Liver (tissue), 9 donors: ENCODE results near the gene DYSF. TPM values are rescaled to one million over a fixed set of nuclear protein-coding genes. Genes with fewer than 3 reads are reported as not detected.

Experiments used
- DNase-seq: peaks from one replicate; pipeline ENCODE4 v3.0.0-alpha.2; 2017; ENCODE audit warnings: low spot score
- H3K27ac ChIP-seq, 2 donors: one replicate each; pipeline ENCODE4 v1.7.0; 2013; ENCODE audit warnings: inconsistent platforms in 2 of 2, low read length in 2 of 2, control low read depth in 1 of 2, low read depth in 1 of 2, mild to moderate bottlenecking in 1 of 2
- H3K27me3 ChIP-seq, 4 donors: one replicate each; pipeline versions ENCODE4 v1.6.1 to v1.7.0; 2013; ENCODE audit warnings: low read length in 3 of 4, inconsistent platforms in 1 of 4, mild to moderate bottlenecking in 1 of 4, moderate library complexity in 1 of 4; ENCODE audit not compliant: control insufficient read depth in 4 of 4, insufficient read depth in 4 of 4
- H3K36me3 ChIP-seq, 4 donors: one replicate each; pipeline versions ENCODE4 v1.6.1 to v1.7.0; 2013; ENCODE audit warnings: low read length in 3 of 4, mild to moderate bottlenecking in 3 of 4, low read depth in 1 of 4, moderate library complexity in 1 of 4; ENCODE audit not compliant: control insufficient read depth in 4 of 4, insufficient read depth in 3 of 4
- H3K4me1 ChIP-seq, 4 donors: one replicate each; pipeline versions ENCODE4 v1.6.1 to v1.7.0; 2013; ENCODE audit warnings: low read length in 3 of 4, mild to moderate bottlenecking in 3 of 4, moderate library complexity in 1 of 4; ENCODE audit not compliant: control insufficient read depth in 4 of 4, insufficient read depth in 4 of 4
- H3K4me3 ChIP-seq, 3 donors: one replicate each; pipeline versions ENCODE4 v1.6.1 to v1.7.0; 2013; ENCODE audit warnings: low read length in 3 of 3, control low read depth in 1 of 3, low read depth in 1 of 3, mild to moderate bottlenecking in 1 of 3
- H3K9ac ChIP-seq, 2 donors: one replicate each; pipeline ENCODE4 v1.7.0; 2013; ENCODE audit warnings: low read length in 2 of 2, mild to moderate bottlenecking in 2 of 2, moderate library complexity in 2 of 2, control low read depth in 1 of 2, low read depth in 1 of 2
- H3K9me3 ChIP-seq, 4 donors: one replicate each; pipeline versions ENCODE4 v1.6.1 to v1.7.0; 2013; ENCODE audit warnings: low read length in 3 of 4; ENCODE audit not compliant: control insufficient read depth in 4 of 4
- EGR1 ChIP-seq, 2 donors: IDR thresholded peaks; 2 replicates each; pipeline ENCODE4 v1.6.1; 2016 to 2018; ENCODE audit warnings: antibody characterized with exemption in 2 of 2, low read depth in 2 of 2
- FOXA1 ChIP-seq: IDR thresholded peaks from 2 replicates; pipeline ENCODE4 v1.6.1; 2016; ENCODE audit warnings: antibody characterized with exemption
- FOXA2 ChIP-seq: IDR thresholded peaks from 2 replicates; pipeline ENCODE4 v1.6.1; 2016; ENCODE audit warnings: antibody characterized with exemption
- GABPA ChIP-seq, 2 donors: IDR thresholded peaks in 1 of 2; conservative IDR thresholded peaks in 1 of 2; 2 replicates each; pipeline ENCODE4 v1.6.1; 2016; ENCODE audit warnings: antibody characterized with exemption in 2 of 2, mild to moderate bottlenecking in 1 of 2, moderate library complexity in 1 of 2
- HNF4A ChIP-seq, 2 donors: conservative IDR thresholded peaks; 2 replicates each; pipeline ENCODE4 v1.6.1; 2016; ENCODE audit warnings: antibody characterized with exemption in 2 of 2, mild to moderate bottlenecking in 2 of 2
- HNF4G ChIP-seq: IDR thresholded peaks from 2 replicates; pipeline ENCODE4 v1.6.1; 2016; ENCODE audit warnings: antibody characterized with exemption
- JUND ChIP-seq, 2 donors: IDR thresholded peaks; 2 replicates each; pipeline ENCODE4 v1.6.1; 2016; ENCODE audit warnings: antibody characterized with exemption in 2 of 2
- NR2F2 ChIP-seq: IDR thresholded peaks from 2 replicates; pipeline ENCODE4 v1.6.1; 2016; ENCODE audit warnings: antibody characterized with exemption
- RAD21 ChIP-seq, 2 donors: IDR thresholded peaks; 2 replicates each; pipeline ENCODE4 v1.6.1; 2016; ENCODE audit warnings: antibody characterized with exemption in 2 of 2, mild to moderate bottlenecking in 2 of 2
- RXRA ChIP-seq, 2 donors: IDR thresholded peaks; 2 replicates each; pipeline ENCODE4 v1.6.1; 2017 to 2018; ENCODE audit warnings: antibody characterized with exemption in 2 of 2, mild to moderate bottlenecking in 1 of 2
- SP1 ChIP-seq: IDR thresholded peaks from 2 replicates; pipeline ENCODE4 v1.6.1; 2018; ENCODE audit warnings: antibody characterized with exemption, mild to moderate bottlenecking
- TAF1 ChIP-seq: conservative IDR thresholded peaks from 2 replicates; pipeline ENCODE4 v1.6.1; 2016; ENCODE audit warnings: antibody characterized with exemption, mild to moderate bottlenecking
- YY1 ChIP-seq: IDR thresholded peaks from 2 replicates; pipeline ENCODE4 v1.6.1; 2016; ENCODE audit warnings: antibody characterized with exemption, mild to moderate bottlenecking
- WGBS: extraction: QIAGEN DNeasy Blood & Tissue Kit; methylation state at CpG from one replicate; pipeline ENCODE4 v1.1.7; 2013; 5-methylcytosine and 5-hydroxymethylcytosine counted together
- polyA plus RNA-seq, 2 donors: library from polyadenylated mRNA; stranded (reverse) in 1 of 2; unstranded in 1 of 2; fragments of 200-250 nt in 1 of 2; fragments of >200 nt in 1 of 2; fragmentation: Nextera tagmentation in 1 of 2; extraction: Ambion mirVana in 1 of 2; gene quantifications; one replicate each; pipeline versions ENCODE4 v1.2.1 to v1.2.3, GENCODE V29; 2013 to 2015
- total RNA-seq, 2 donors: library from RNA; depleted of rRNA; stranded (reverse); fragments of >200 nt; gene quantifications; one replicate each; pipeline ENCODE4 v1.2.3, GENCODE V29; 2014
- TF ChIP-seq, protein P1 (sequence below): fragments of 150-350 bp; IDR thresholded peaks from 2 replicates; pipeline ENCODE4 v1.5.1; 2017; ENCODE audit warnings: improper control_type of control experiment, low read depth, low read length; ENCODE audit not compliant: missing input control
- TF ChIP-seq, protein P2 (sequence below): IDR thresholded peaks from 2 replicates; pipeline ENCODE4 v1.6.1; 2016; ENCODE audit warnings: antibody characterized with exemption
- TF ChIP-seq, protein P3 (sequence below): IDR thresholded peaks from 2 replicates; pipeline ENCODE4 v1.6.1; 2016; ENCODE audit warnings: antibody characterized with exemption, mild to moderate bottlenecking
- TF ChIP-seq, protein P4 (sequence below): IDR thresholded peaks from 2 replicates; pipeline ENCODE4 v1.6.1; 2016; ENCODE audit warnings: antibody characterized with exemption
- donor health status: healthy.
- donor health status: healthy.
- donor health status: healthy.
- donor health status: healthy.
- donor health status: healthy.

Gene DYSF
- total and polyA plus RNA-seq, 4 donors, result 8.5 to 20.8 (median 13.6) TPM

DNA sequence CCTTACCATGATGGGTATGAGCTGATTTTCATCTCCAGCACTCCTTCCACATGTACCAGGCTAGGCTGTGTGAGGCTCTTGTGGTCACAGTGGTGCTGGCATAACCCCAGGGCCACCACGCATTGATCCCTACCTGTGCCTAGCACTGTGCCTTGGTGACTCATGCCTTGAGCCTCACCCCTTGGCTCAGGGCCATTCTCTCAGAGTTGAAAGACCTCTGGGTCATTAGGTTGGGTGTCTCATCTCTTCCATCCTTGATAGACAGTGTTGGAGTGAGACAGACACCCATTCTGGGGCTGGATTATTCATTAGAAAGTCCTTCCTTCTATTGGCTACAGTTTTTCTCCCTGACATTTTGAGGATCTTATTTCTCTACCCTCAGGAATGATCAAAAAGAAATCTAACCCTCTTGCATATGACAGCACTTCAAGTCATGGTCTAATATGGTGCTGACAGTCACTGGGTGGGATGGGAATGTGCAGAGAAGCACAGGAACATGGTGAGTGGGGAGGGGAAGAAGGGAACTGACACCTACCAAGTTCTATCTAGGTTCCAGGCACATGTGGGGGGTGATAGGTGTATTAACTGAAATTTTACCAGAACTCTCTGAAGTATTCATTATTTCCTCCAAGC is 41.3 kb downstream of the DYSF start:
- DNase-seq, result no peak

DNA sequence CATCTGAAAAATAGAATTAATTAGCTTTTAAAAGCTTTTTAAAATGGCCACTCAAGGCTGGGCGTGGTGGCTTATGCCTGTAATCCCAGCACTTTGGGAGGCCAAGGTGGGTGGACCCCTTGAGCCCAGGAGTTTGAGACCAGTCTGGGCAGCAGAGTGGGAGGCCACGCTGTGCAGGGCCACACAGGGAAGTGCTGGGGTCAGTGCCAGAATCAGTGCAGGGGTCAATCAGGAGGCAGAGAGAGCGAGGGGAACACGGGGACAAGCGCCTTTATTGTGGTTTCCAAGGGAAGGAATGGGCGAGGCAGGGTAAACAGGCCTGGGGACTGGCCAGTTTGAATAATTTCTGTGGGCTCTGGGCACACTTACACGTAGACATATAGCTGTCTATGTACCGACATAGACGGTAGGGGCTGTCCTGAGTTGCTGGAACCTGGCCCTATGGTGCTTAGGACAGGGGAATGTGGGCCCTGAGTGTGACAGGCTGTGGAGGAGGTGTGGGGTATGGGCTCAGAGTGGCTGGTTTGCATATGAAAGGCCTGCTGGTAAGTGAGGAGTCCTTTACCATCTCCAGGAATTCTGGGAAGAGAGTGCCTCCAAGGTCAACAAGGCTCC is 42.9 kb downstream of the DYSF start:
- Histone ChIP-seq H3K27me3 (no peaks in the 10 kb centered on the region), H3K36me3 (peaks cover 0 to 3% (median 2%) of the 10 kb centered on the region in 4 donors), H3K4me1 (peaks cover 0 to 2% (median 0%) of the 10 kb centered on the region in 4 donors), H3K27ac (no peak overlapping the region), H3K9ac (no peak overlapping the region), H3K9me3 (no peaks in the 10 kb centered on the region), H3K4me3 (no peak overlapping the region)
- TF ChIP-seq FOXA2, result no peak
- TF ChIP-seq TAF1, result no peak
- TF ChIP-seq RXRA (IDR thresholded peaks at IDR 0.05), result no peak
- TF ChIP-seq, protein P1, sequence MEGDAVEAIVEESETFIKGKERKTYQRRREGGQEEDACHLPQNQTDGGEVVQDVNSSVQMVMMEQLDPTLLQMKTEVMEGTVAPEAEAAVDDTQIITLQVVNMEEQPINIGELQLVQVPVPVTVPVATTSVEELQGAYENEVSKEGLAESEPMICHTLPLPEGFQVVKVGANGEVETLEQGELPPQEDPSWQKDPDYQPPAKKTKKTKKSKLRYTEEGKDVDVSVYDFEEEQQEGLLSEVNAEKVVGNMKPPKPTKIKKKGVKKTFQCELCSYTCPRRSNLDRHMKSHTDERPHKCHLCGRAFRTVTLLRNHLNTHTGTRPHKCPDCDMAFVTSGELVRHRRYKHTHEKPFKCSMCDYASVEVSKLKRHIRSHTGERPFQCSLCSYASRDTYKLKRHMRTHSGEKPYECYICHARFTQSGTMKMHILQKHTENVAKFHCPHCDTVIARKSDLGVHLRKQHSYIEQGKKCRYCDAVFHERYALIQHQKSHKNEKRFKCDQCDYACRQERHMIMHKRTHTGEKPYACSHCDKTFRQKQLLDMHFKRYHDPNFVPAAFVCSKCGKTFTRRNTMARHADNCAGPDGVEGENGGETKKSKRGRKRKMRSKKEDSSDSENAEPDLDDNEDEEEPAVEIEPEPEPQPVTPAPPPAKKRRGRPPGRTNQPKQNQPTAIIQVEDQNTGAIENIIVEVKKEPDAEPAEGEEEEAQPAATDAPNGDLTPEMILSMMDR, result no peak
- TF ChIP-seq, protein P2, sequence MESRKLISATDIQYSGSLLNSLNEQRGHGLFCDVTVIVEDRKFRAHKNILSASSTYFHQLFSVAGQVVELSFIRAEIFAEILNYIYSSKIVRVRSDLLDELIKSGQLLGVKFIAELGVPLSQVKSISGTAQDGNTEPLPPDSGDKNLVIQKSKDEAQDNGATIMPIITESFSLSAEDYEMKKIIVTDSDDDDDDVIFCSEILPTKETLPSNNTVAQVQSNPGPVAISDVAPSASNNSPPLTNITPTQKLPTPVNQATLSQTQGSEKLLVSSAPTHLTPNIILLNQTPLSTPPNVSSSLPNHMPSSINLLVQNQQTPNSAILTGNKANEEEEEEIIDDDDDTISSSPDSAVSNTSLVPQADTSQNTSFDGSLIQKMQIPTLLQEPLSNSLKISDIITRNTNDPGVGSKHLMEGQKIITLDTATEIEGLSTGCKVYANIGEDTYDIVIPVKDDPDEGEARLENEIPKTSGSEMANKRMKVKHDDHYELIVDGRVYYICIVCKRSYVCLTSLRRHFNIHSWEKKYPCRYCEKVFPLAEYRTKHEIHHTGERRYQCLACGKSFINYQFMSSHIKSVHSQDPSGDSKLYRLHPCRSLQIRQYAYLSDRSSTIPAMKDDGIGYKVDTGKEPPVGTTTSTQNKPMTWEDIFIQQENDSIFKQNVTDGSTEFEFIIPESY, result no peak
- TF ChIP-seq NR2F2, result no peak
- TF ChIP-seq SP1, result no peak
- TF ChIP-seq JUND (IDR thresholded peaks at IDR 0.05), result no peak
- TF ChIP-seq HNF4A (conservative IDR thresholded peaks at IDR 0.05), result no peak
- TF ChIP-seq GABPA (IDR thresholded peaks at IDR 0.05 in 1 of 2, conservative IDR thresholded peaks at IDR 0.05 in 1 of 2), result no peak
- no peak for TF ChIP-seq EGR1 (IDR thresholded peaks at IDR 0.05; ENCODE audit: low read depth in 2 of 2)
- TF ChIP-seq, protein P3, sequence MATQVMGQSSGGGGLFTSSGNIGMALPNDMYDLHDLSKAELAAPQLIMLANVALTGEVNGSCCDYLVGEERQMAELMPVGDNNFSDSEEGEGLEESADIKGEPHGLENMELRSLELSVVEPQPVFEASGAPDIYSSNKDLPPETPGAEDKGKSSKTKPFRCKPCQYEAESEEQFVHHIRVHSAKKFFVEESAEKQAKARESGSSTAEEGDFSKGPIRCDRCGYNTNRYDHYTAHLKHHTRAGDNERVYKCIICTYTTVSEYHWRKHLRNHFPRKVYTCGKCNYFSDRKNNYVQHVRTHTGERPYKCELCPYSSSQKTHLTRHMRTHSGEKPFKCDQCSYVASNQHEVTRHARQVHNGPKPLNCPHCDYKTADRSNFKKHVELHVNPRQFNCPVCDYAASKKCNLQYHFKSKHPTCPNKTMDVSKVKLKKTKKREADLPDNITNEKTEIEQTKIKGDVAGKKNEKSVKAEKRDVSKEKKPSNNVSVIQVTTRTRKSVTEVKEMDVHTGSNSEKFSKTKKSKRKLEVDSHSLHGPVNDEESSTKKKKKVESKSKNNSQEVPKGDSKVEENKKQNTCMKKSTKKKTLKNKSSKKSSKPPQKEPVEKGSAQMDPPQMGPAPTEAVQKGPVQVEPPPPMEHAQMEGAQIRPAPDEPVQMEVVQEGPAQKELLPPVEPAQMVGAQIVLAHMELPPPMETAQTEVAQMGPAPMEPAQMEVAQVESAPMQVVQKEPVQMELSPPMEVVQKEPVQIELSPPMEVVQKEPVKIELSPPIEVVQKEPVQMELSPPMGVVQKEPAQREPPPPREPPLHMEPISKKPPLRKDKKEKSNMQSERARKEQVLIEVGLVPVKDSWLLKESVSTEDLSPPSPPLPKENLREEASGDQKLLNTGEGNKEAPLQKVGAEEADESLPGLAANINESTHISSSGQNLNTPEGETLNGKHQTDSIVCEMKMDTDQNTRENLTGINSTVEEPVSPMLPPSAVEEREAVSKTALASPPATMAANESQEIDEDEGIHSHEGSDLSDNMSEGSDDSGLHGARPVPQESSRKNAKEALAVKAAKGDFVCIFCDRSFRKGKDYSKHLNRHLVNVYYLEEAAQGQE, result no peak
- no peak for TF ChIP-seq YY1
- TF ChIP-seq, protein P4, sequence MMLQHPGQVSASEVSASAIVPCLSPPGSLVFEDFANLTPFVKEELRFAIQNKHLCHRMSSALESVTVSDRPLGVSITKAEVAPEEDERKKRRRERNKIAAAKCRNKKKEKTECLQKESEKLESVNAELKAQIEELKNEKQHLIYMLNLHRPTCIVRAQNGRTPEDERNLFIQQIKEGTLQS, result no peak
- no peak for TF ChIP-seq RAD21 (IDR thresholded peaks at IDR 0.05)
- no peak for TF ChIP-seq FOXA1
- 72% methylated on average over 9 of the region's 9 CpGs for WGBS
- no peak for DNase-seq

More for the DNA sequence above, 41.3 kb downstream of the DYSF start:
- 61% methylated on average over 1 of the region's 1 CpG for WGBS
- H3K9ac ChIP-seq, result no peak overlapping the region
- no peaks in the 10 kb centered on the region for H3K9me3 ChIP-seq
- TF ChIP-seq HNF4G (no peak), RXRA (IDR thresholded peaks at IDR 0.05) (peak in 1 of 2 donors; percentile 64)
- TF ChIP-seq, protein P2, result no peak
- H3K4me3 ChIP-seq, result no peak overlapping the region
- no peaks in the 10 kb centered on the region for H3K27me3 ChIP-seq
- H3K4me1 ChIP-seq, result no peaks in the 10 kb centered on the region
- H3K27ac ChIP-seq, result no peak overlapping the region
- H3K36me3 ChIP-seq, result peaks cover 0 to 3% (median 2%) of the 10 kb centered on the region in 4 donors
